AG10803 (cell line): ENCODE data around the gene PLA2G4C.

Experiments used
- DNase-seq: peaks from one replicate; pipeline ENCODE4 v3.0.0; 2010; ENCODE audit warnings: low read depth
- H3K4me3 ChIP-seq: 2 replicates; pipeline ENCODE4 v1.5.1; 2011; ENCODE audit warnings: mild to moderate bottlenecking, low read length, control low read depth
- TF ChIP-seq, protein P1 (sequence below): conservative IDR thresholded peaks from 2 replicates; pipeline ENCODE4 v1.5.1; 2011; ENCODE audit warnings: mild to moderate bottlenecking, low read length, control low read depth, inconsistent platforms

PLA2G4C gene

GRCh38 chr19:48111280-48111679 lies 663 bp upstream of the PLA2G4C start:
- DNase-seq: no peak
- TF ChIP-seq, protein P1, sequence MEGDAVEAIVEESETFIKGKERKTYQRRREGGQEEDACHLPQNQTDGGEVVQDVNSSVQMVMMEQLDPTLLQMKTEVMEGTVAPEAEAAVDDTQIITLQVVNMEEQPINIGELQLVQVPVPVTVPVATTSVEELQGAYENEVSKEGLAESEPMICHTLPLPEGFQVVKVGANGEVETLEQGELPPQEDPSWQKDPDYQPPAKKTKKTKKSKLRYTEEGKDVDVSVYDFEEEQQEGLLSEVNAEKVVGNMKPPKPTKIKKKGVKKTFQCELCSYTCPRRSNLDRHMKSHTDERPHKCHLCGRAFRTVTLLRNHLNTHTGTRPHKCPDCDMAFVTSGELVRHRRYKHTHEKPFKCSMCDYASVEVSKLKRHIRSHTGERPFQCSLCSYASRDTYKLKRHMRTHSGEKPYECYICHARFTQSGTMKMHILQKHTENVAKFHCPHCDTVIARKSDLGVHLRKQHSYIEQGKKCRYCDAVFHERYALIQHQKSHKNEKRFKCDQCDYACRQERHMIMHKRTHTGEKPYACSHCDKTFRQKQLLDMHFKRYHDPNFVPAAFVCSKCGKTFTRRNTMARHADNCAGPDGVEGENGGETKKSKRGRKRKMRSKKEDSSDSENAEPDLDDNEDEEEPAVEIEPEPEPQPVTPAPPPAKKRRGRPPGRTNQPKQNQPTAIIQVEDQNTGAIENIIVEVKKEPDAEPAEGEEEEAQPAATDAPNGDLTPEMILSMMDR: no peak

GRCh38 chr19:48108997-48109782 lies 1.4 kb downstream of the PLA2G4C start:
- no peak overlapping the region for H3K4me3 ChIP-seq
- no peak for DNase-seq
- TF ChIP-seq, protein P1: no peak

More at GRCh38 chr19:48111280-48111679, 663 bp upstream of the PLA2G4C start:
- H3K4me3 ChIP-seq: no peak overlapping the region

DNA sequence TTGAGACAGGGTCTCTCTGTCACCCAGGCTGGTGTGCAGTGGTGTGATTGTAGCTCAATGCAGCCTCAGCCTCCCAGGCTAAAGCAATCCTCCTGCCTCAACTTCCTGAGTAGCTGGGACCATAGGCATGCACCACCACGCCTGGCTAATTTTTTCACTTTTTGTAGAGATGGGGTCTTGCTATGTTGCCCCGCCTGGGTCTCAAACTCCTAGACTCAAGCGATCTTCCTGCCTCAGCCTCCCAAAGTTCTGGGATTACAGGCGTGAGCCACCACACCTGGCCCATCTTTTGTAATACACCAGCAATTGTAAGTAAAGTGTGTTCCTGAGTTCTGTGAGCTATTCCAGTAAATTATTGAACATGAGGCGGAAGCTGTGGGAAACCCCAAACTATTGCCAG lies 6.7 kb downstream of the PLA2G4C start:
- DNase-seq: no peak
- H3K4me3 ChIP-seq: no peak overlapping the region
- TF ChIP-seq, protein P1: no peak

GRCh38 chr19:48102870-48103751 lies 7.5 kb downstream of the PLA2G4C start:
- H3K4me3 ChIP-seq: no peak overlapping the region
- TF ChIP-seq, protein P1: peak; percentile 73
- DNase-seq: peak; percentile 52

DNA sequence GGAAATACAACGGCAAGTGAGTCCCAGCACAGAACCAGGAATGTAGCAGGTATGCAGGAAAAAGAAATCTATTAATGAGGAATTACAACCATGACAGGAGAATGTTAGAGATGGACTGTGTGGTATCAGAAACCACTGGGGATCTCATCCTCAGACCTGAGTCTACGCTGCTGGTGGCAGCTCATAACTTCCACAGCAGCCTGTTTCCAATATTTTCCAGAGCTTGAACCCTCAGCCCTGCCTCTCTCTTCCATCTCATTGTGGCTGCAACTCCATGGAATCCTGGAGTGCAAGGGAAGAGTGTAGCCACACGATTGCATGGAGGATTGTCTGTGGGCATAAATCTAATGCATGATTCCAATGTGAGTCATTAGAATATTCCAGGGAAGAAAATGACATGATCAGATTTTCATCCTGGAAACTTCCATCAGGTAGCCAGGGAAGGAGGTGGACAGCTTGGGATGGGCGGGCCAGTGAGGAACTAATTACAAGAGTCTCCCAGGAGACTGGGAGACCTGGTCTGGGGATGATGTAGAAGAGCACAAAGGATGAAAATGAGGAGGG lies 14.9 kb downstream of the PLA2G4C start:
- peak; percentile 38 for DNase-seq
- TF ChIP-seq, protein P1: no peak
- no peak overlapping the region for H3K4me3 ChIP-seq

GRCh38 chr19:48094855-48095203 lies 15.8 kb downstream of the PLA2G4C start:
- TF ChIP-seq, protein P1: no peak
- DNase-seq: no peak
- no peak overlapping the region for H3K4me3 ChIP-seq
